WI38 (cell line): ENCODE results near the gene HOXA4.

Experiments
- H3K4me3 ChIP-seq: 2 replicates; pipeline ENCODE4 v1.5.1; 2011; ENCODE audit warnings: low read depth, mild to moderate bottlenecking, control low read depth, low read length
- CTCF ChIP-seq: IDR thresholded peaks from 2 replicates; pipeline ENCODE4 v1.5.1; 2012; ENCODE audit warnings: low read depth, mild to moderate bottlenecking, control low read depth, low read length

Gene HOXA4

GRCh38 chr7:27159266-27160144 lies 28.9 kb upstream of the HOXA4 start:
- no peak overlapping the region for H3K4me3 ChIP-seq
- no peak for TF ChIP-seq CTCF

GRCh38 chr7:27158436-27159265 lies 28.1 kb upstream of the HOXA4 start:
- no peak for TF ChIP-seq CTCF
- H3K4me3 ChIP-seq: no peak overlapping the region

- TF ChIP-seq CTCF: no peak
- H3K4me3 ChIP-seq: no peak overlapping the region
These were observed 27.3 kb upstream of the HOXA4 start for GRCh38 chr7:27157702-27158431.

- TF ChIP-seq CTCF: no peak
- no peak overlapping the region; the same call in 1 of the 2 replicates for H3K4me3 ChIP-seq
These were observed 26.6 kb upstream of the HOXA4 start for GRCh38 chr7:27156916-27157701.

GRCh38 chr7:27156508-27156898 lies 25.9 kb upstream of the HOXA4 start, which contains the start of gene HOXA7:
HOXA7 (minus strand) TSS chr7:27156675; CDS start chr7:27156545, 130 bp downstream.
- TF ChIP-seq CTCF: no peak
- H3K4me3 ChIP-seq: peak within 1 kb of the TSS; percentile 50

- no peak for TF ChIP-seq CTCF
- H3K4me3 ChIP-seq: peak overlapping the region; percentile 50
These were observed 25.4 kb upstream of the HOXA4 start for GRCh38 chr7:27155816-27156507.
